HG02981 (cell line): ENCODE data around the gene ELMOD1.

Experiments
- ATAC-seq: cut with Tn5 transposase; IDR thresholded peaks from one replicate; pipeline ENCODE4 v1.9.1; 2021; ENCODE audit warnings: mild to moderate bottlenecking, moderate library complexity; ENCODE audit not compliant: unreplicated experiment

Gene ELMOD1

DNA sequence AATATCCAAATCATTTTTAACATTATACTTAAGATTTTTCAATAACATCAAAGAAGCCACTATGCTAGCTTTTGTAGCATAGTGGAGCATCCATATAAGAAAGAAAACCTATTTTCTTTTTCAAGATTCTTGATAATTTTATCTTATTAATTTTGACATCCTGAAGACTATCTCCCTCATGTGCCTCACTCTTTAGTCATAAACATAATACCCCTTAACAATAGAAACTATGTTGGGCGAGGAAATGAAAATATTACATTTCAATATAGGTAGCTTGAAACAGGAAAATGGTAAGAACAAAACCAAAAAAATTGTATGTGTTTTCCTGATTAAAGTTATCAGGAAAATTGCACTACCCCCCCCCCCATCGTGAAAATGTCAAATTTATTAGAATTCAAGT, 40.1 kb downstream of the ELMOD1 start:
- ATAC-seq: no peak

DNA sequence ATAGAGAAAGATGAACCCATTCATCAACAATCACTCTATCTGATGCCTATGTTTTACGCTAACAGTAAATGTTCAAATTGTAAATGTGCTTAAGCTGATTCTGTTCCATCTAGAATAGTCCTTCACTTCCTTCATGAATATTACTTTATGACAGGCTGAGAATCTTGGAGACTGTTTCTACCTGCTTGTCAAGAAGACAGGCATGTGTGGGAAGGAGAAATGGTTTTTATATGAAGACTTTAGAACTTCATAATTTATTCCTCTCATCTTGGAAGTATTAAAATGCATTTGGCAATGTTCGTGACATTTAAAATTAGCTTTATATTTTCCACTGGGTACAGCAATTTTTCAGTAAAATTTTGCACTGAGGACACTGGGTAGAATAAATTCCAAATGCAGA, 41.0 kb downstream of the ELMOD1 start:
- ATAC-seq: no peak

DNA sequence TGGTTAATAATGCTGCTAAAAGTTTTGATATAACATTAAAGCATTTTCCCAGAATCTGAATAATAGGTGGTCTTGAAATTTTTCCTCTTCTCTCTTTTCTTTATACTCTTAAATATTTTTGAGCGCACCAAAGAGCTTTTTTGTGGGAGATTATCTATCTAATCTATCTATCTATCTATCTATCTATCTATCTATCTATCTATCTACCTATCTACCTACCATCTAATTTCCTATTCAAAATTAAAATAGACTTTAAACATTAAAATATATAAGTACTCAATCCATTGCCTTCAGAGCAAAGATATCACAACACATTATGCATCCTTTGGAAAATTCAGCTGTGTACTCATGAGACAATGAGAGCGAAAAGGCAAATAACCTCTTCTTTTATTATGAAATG, 55.8 kb downstream of the ELMOD1 start:
- ATAC-seq: no peak

DNA sequence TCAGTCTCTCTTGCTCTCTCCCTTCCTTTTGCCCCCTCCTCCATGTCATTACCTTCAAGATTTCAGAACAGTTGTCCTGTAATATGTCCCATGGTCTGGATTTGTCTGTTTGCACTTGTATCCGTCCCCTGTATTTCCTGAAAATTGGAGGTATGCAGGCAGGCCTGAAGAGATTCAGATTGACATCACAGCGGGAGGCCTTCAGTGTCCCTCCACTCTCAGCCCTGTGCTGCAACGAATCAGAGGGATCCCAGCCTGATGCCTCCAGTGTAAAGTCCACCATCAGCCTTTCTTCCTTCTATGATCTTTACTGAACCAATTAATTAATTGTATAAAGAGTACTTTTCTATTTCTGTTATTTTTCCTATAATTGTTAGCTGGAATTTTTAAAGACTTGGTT, 57.3 kb downstream of the ELMOD1 start:
- ATAC-seq: no peak

DNA sequence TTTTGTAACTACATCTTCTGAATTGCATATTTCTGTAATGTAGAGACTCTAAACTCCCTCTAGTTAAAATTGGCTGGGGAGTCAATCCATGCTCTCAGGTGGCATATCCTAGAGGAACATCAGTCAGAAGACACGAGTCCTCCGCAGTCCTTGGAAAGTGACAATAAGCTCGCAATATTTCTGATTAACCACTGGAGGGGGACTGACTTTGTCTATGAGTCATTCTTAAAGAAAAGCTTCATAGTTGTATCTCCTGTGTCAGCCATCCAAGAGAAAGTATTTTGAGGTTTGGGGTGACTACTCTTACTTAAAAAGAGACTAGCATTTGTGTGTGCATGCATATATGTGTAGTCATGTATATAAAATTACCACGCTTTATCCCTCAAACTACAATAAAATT, 60.7 kb downstream of the ELMOD1 start:
- ATAC-seq: no peak

DNA sequence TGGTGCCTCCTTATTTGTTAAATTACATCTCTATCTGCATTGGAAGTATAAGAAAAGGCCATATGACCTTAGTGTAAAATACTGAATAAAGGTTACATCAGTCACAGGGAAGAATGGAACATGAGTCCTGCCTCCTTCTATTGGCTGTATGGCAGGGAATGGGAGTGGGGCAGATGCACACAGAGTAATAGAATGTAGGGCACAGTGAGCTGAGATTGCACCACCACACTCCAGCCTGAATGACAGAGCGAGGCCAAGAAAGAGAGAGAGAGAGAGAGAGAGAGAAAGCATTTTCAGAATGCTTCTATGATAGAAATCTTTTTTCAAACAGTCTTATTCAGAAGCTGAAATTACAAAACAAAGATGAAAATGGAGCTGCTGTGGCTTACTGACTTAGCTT, 62.1 kb downstream of the ELMOD1 start:
- no peak for ATAC-seq

DNA sequence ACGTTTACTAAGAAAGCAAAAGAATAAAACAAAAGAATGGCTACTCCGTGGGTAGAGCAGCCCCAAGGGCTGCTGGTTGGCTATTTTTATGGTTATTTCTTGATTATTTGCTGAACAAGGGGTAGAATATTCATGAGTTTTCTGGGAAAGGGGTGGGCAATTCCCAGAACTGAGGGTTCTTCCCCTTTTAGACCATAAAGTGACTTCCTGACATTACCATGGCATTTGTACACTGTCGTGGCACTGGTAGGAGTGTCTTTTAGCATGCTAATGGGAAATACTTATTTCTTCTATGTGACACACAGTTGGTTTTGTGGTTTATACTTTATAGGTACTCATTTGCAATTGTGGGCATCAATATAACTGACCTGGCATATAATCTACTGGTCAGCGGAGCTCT, 64.7 kb downstream of the ELMOD1 start:
- no peak for ATAC-seq

DNA sequence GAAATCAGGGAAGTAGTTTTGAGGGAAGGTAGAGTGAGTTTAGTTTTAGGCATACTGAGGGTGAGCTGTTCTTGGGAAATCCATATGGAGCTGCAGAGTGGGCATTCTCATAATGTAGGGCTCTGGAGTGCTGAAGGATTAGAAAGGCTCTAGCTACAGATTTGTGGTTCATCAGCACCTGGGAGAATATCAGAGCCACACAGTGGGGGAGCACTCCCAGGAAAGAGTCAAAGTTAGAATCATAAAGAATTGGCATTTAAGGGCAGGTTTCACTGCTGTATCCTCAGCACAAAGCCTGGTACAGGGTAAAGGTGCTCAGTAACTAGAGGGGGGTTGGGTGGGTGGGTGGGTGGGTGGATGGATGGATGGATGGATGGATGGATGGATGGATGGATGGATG, 68.4 kb downstream of the ELMOD1 start:
- no peak for ATAC-seq

DNA sequence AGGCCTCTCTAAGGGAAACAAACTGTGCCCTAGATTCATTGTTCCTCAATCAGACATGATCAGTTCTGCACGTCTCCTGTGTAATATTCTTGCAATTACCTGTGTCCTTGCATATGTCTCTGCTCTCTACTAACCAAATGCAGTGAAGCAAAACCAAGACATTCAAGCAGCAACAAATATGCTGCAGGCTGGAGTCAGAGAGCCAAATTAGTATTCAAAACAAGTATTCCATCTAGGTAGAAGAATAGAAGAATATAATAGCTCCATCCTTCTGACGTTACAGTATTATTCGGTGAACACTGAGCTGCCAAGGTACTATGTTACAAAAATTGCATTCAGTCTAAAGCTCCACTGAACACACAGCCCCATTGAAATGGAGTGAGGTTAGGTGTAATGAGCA, 69.1 kb downstream of the ELMOD1 start:
- ATAC-seq: no peak

DNA sequence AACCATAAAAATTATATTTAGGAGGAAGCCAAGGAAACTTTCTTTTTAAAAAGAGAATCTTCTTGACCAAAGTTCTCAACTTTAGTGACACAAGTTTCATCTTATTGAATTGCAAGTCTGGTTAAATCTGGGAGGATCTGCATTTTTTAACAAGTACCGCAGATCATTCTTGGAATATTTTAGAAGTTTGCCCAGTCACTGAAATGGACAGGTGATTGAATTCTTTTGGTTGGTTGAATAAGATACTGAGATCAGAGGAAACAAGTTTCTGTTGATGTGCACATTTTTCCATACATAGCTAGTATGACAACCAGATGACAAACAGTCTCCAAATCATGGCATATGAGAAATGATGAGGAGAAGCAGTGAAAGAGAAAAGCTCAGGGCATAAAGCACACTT, 70.7 kb downstream of the ELMOD1 start:
- ATAC-seq: no peak

DNA sequence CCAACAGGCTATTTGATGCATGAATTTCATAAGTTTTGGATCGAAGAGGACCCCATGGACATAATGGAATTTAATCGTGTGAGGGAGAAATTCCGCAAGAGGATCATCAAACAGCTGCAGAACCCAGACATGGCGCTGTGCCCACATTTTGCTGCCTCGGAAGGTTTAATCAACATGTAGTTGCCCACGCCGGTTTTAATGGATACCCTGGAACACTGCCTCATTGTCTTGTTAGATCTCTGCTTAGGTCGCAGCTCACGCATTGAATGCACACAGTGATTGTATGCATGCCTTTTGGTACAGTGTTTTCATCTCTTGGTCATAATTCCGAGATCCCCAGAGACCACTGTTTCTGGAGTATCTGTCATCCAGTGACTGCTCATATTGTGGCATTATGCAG, 74.1 kb downstream of the ELMOD1 start:
- no peak for ATAC-seq

DNA sequence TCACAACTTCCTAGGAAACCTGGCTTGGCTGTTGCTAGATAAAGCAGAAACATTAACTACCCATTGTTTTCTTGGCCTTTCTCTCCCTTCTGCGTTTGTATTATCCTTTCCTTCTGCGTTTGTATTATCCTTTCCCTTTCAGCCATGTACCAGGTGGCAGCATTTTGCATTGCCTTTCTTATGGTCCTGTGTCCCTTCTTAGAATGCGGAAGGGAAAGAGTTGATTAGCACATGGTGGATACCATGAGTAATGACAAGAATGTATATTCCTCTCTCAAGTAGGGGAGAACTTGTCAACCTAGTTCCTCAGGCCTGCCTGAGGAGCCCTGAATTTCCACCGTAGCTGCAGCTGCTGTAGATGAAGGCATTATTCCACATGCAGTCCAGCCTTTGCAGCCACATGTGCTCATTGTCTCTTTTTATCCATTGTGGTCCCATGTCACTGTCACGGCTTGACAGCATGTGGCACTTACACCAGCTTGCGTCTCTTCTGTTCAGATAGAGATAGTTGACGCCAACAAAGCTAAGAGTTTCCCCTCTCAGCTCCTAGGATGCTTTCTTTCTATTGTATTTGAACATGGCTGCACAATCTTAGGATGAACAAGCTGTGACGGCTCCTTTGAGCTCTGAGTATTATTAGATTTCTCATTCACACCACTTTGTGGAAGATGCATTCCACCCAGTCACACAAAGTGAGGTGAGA, 76.1 kb downstream of the ELMOD1 start:
- ATAC-seq: no peak

DNA sequence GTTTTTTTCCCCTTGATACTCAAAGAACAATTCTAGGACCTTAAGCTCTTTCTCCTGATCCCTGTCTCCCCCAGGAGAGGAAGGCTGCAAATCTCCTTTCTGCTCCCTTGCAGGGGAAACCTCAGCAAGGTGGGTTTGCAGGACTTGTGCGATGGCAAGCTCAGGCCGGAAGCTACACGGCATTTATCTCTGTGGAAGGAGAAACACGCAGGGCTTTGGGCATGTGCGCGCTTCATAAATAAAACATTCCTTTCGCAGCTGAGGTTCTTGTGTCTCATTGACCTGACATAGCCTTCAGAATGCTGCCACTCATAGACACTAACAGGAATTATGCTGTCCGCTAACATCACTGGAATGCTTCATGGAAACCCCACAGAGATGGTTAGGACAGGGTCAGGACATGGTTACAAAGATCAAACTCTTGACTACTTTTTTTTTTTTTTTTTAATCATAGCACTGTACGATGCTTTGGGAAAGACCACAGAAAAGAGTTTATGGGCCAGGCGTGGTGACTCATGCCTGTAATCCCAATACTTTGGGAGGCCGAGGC, 78.3 kb downstream of the ELMOD1 start:
- no peak for ATAC-seq

DNA sequence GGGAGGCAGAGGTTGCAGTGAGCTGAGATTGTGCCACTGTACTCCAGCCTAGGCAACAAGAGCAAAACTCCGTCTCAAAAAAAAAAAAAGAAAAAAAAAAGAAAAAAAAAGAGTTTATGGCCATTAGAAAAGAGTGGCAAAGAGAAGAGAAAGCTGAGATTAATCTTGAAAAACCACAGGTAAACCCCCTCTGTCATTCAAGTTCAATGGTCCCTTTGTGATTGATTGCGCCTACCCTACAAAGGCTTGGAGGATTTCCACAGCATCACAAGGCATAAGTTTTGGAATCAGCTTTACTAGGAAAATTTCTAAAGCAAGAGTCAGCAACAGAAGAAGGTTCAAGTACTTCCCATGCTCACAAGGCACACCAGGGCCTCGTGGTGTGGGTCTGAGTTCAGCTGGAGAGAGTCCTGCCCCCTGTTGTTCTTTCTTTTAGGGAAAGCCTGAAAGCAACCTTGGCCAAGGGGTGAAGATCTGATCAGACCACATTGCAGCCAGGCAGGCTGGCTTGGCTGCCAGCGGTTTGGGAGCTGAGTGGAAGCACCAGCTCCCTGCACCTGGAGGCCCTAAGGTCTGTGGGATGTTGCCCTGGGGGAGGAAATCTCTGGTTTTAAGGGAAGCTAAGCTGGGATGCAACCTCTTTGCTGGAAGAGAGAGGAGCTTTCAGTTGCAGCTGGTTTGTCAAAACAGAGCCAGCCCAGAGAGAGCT, 79.1 kb downstream of the ELMOD1 start:
- no peak for ATAC-seq

DNA sequence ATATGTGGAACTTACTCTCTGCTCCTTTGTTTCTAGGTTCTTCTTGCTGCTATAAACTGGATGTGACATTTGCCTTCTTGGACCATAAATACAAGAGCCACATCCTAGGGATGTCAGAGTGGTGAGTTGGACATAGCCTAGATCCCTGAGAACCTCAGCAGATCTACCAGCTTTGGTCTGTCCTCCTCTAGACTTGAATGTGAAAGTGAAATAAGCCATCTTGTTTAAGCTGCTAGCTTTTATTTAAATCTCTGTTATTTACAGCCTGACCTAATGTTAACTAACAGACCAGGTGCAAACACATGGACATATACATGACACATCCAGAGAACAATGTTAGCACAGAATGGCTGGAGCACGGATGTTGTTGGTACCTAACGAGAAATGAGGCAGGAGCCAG, 85.0 kb downstream of the ELMOD1 start:
- ATAC-seq: no peak

DNA sequence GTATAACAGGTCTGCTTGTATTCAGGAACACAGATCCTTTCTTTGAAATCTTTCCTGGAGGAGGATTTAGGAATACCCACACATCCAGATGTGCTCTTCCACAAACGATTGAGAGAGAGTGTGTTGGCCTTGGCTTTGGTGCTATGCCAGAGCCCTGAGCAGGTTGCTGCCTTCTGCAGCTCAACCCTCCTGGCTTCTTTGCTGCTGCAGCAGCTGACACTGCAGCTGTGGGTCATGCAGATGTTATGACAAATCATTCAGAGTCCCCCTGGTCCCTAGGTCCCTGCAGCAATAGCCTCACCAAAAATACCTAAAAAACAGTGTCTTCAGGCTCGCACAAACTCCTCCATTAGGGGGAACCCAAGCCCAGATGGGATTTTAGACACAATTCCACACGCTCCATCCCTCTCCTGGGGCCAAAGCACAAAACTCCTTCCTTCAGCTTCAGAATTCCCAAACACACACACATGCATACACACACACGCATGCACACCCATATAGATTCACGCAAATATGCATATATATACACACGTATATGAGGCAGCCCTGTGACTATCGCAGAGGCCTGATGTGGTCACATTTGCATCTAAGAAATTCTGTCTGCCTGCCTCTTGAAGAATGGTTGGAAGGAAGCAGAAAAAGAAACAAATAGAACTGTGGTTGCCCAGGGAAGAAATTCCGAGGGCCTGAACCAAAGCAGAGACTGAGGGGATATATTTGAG, 85.5 kb downstream of the ELMOD1 start:
- ATAC-seq: no peak

DNA sequence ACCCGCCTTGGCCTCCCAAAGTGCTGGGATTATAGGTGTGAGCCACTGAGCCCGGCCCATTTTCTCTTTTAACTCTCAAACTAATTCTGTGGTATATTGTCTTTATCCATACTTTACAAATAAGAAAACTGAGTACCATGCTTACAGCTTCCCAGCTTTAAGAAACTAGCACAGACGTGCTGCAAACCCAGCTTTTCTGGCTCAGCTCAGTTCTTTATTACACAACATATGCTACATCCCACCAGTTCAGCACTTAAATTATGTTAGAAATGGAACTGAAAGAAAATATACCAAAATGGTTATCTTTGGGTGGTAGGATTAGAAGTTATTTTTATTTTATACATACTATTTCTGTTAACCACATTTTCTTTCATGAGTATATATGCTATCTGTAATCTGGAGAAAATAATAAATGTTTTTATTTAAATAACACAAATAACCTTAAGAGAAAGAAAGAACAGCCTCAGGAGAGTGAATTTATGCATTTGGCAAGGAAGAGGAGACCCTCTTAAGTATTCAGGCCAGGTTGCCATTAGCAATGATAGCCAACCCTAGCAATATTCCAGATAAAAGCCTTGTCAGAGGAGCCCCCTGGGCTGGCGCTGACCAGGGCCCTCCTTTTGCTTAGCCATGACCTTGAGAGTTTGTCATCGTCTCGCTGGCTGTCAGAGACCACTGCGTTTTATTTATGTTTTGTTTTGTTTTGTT, 87.1 kb downstream of the ELMOD1 start:
- ATAC-seq: no peak

DNA sequence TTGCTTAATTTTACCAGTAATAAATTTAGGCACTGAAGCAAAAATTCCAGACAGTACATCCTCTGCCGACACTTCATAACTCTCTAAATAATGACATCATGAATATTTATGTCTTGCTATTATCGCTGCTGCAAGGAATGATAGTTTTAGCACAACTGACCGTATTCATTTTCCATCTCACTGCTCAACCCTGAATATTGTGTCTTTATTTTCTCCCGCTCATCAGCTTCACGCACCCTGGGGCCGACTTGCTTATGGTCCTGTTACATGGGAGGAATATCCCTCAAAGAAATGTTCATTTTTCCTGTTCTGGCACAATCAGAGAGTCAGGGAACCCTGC, 87.7 kb downstream of the ELMOD1 start:
- no peak for ATAC-seq

DNA sequence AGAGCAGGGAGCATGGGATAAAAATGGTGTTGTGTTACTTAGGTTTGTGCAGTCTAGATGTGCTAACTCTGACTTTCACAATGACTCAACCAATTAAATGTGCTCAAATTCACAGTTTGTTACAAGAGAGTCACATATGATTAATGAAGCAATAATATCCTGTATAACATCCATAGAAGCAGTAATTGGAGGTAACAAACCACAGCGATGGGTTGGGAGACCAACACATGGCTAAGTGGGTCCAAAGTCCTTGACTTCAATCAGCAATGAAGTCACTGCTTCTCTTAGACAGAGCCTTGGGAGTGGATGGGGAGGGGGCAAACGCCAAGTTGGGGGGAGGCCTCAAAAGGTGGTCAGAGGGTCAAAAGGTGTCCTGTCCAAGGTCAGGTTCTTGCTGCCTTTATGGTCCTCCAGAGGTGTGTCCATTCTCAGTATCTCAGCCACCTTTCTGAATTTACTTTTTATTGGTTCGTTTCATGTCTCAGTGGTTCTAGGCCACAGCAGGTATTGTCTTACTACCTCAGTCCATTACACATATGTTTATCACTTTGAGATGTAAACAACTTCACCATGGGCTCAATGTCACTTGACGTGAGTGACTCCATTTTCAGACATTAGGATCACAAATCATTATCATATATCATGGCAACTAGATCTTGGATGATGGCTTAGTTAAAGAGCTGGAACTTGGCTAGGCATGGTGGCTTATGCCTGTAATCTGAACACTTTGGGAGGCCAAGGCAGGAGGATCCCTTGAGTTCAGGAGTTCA, 88.5 kb downstream of the ELMOD1 start:
- no peak for ATAC-seq

DNA sequence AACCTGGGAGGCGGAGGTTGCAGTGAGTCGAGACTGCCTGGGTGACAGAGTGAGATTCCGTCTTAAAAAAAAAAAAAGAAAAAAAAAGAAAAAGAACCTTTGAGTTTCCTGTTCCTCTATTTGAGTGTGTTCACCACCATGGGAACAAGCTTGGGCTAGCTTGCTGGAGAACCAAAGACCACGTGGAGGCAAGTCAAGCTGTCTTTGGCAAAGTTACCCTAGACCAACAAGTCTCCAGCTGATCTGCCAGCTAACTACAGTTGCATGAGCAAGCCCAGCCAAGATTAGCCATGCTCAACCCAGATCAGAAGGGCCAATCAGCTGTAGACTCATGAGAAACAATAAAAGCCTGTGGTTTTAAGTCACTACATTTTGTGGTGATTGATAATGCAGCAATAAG, 91.2 kb downstream of the ELMOD1 start:
- ATAC-seq: no peak

DNA sequence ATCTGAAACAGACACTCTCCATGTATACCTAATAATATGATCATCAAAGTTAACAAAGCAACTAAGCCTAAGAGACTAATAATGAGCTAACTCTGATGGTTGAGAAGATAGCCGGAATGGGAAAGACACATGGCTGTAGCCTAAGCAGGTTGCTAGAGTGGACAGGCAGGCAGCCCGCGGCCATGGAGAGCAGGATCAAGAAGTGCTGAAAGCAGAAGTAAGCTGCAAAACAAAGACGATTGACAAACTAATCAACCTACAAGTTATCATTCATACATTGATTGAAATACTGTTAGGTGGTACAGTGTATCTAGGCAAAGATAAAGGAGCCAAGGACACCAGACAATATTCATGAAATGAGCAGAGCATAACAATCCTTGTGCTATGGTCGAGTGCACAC, 91.6 kb downstream of the ELMOD1 start:
- ATAC-seq: no peak
